ENCODE data around the gene HK2. TPM values are rescaled to one million over a fixed set of nuclear protein-coding genes. Genes with fewer than 3 reads are reported as not detected.
"Not testable (repeated sequence)": the region's sequence is repeated elsewhere in the genome, so short reads cannot be mapped to it uniquely, and the experiment has no call there.

HK2 gene
- total RNA-seq, 2 experiments from 2014 or later: 7.7 to 8.9 TPM

DNA sequence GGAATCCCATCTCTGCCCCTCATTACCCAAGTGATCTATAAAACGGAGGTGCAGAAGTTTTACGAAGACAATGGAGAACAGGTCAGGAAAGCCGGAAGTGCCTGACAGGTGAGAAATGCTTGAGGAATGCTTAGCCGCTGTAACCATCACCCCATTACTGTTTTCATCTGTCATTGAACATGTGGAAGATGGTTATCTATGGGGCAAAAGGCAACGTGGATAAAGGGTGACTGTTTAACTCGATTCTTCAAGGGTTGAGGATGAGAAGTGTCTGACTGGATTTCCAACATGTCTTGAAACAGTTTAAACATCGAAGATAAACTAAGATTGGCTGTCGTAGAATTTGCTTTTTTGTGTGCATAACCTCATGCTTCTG, 17.3 kb downstream of the HK2 start:
- ChIA-PET POLR2A (interaction anchor here (2.9 kb wide), 1 partner anchor 14 kb away, joined by 169 read pairs; the partner anchor contains the start of gene HK2), CTCF (interaction anchor here (2.3 to 4.9 kb wide), 2 partner anchors 15 to 25 kb away, joined by 7 to 35 read pairs; no protein-coding TSS in a partner anchor)
- H3K36me3 ChIP-seq (ENCODE audit: insufficient read depth, low read length): peaks cover 11% of the 10 kb centered on the region
- peaks cover 69% of the 10 kb centered on the region for H3K4me1 ChIP-seq (ENCODE audit: insufficient read depth, low read length)
- Mint-ChIP-seq H3K9me3 (no peaks in the 10 kb centered on the region), H3K4me1 (ENCODE audit: low read depth) (peaks cover 70% of the 10 kb centered on the region), H3K27me3 (no peaks in the 10 kb centered on the region), H3K27ac (peak overlapping the region; percentile 98), H3K36me3 (ENCODE audit: low read depth) (peaks cover 20% of the 10 kb centered on the region), H3K4me3 (no peak overlapping the region)
- DNase-seq (no peak), ATAC-seq (ENCODE audit: poor library complexity) (no peak)
- intact Hi-C loops (cut with DNase I, micrococcal nuclease): loop anchor here in 1 of 2 experiments (2.0 kb wide), 2 partner anchors 14 to 24 kb away; no protein-coding TSS in a partner anchor
- H3K4me3 ChIP-seq (ENCODE audit: low read length): no peak overlapping the region
- peak overlapping the region in 1 of 2 donors; percentile 90 for H3K27ac ChIP-seq (ENCODE audit: low read depth in 1 of 2, low read length in 2 of 2)
- no peak for TF ChIP-seq CTCF (IDR thresholded peaks at IDR 0.05)
- no peaks in the 10 kb centered on the region for H3K27me3 ChIP-seq (ENCODE audit: control insufficient read depth in 1 of 2, insufficient read depth in 2 of 2, low read length in 2 of 2)
- no peaks in the 10 kb centered on the region for H3K9me3 ChIP-seq (ENCODE audit: control insufficient read depth in 1 of 2, insufficient read depth in 1 of 2, low read length in 2 of 2)

DNA sequence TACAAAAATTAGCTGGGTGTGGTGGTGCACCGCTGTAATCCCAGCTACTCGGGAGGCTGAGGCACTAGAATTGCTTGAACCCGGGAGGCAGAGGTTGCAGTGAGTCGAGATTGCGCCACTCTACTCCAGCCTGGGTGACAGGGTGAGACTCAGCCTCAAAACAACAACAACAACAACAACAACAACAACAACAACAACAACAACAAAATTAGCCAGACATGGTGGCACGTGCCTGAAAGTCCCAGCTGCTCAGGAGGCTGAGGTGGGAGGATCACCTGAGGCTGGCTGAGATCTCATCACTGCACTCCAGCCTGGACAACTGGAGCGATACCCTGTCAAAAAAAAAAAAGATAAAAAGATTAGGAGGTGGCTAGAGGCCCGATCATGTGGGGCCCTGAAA, 19.4 kb downstream of the HK2 start:
- CTCF ChIA-PET: interaction anchor here (0.6 kb wide), 1 partner anchor 77 kb away, joined by 3 read pairs; no protein-coding TSS in a partner anchor
- peaks cover 16% of the 10 kb centered on the region for H3K36me3 ChIP-seq (ENCODE audit: insufficient read depth, low read length)
- POLR2A ChIA-PET: interaction anchor here (1.0 kb wide), 1 partner anchor 19 kb away, joined by 4 read pairs; no protein-coding TSS in a partner anchor
- H3K9me3 Mint-ChIP-seq; intact Hi-C loops (cut with DNase I, micrococcal nuclease); H3K27ac ChIP-seq (ENCODE audit: low read depth in 1 of 2, low read length in 2 of 2); H3K4me3 ChIP-seq (ENCODE audit: low read length); DNase-seq; H3K27me3 ChIP-seq (ENCODE audit: control insufficient read depth in 1 of 2, insufficient read depth in 2 of 2, low read length in 2 of 2); H3K9me3 ChIP-seq (ENCODE audit: control insufficient read depth in 1 of 2, insufficient read depth in 1 of 2, low read length in 2 of 2); H3K27ac Mint-ChIP-seq; H3K27me3 Mint-ChIP-seq; H3K4me3 Mint-ChIP-seq; ATAC-seq (ENCODE audit: poor library complexity): not testable (repeated sequence)
- Mint-ChIP-seq H3K36me3 (ENCODE audit: low read depth) (peaks cover 32% of the 10 kb centered on the region), H3K4me1 (ENCODE audit: low read depth) (peaks cover 52% of the 10 kb centered on the region)
- peaks cover 48% of the 10 kb centered on the region for H3K4me1 ChIP-seq (ENCODE audit: insufficient read depth, low read length)

DNA sequence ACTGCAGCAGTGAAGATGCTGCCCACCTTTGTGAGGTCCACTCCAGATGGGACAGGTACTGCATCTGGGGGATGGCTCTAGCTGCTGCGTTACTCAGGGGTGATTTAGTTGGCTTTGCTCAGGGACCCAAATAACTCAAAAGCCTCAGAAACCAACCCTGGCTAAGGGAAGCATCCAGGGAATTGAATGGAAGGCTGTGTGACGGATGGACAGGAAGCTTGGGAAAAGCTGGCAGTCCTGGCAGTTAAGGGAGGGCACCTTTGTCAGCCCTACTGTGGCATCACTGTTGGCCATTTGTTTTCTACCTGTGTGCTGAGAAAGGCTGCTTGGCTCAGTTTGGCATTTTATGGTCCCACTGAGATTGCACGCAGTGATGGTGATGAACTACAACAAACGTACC, 20.5 kb downstream of the HK2 start:
- no peak for DNase-seq
- ATAC-seq (ENCODE audit: poor library complexity): no peak
- Mint-ChIP-seq H3K4me1 (ENCODE audit: low read depth) (peaks cover 42% of the 10 kb centered on the region), H3K9me3 (no peaks in the 10 kb centered on the region), H3K27ac (no peak overlapping the region), H3K36me3 (ENCODE audit: low read depth) (peaks cover 33% of the 10 kb centered on the region), H3K27me3 (no peaks in the 10 kb centered on the region), H3K4me3 (no peak overlapping the region)
- TF ChIP-seq CTCF (IDR thresholded peaks at IDR 0.05): no peak
- peaks cover 38% of the 10 kb centered on the region for H3K4me1 ChIP-seq (ENCODE audit: insufficient read depth, low read length)
- H3K27ac ChIP-seq (ENCODE audit: low read depth in 1 of 2, low read length in 2 of 2): no peak overlapping the region
- H3K27me3 ChIP-seq (ENCODE audit: control insufficient read depth in 1 of 2, insufficient read depth in 2 of 2, low read length in 2 of 2): no peaks in the 10 kb centered on the region
- intact Hi-C loops (cut with DNase I, micrococcal nuclease): no loop called here
- H3K4me3 ChIP-seq (ENCODE audit: low read length): no peak overlapping the region
- no peaks in the 10 kb centered on the region for H3K9me3 ChIP-seq (ENCODE audit: control insufficient read depth in 1 of 2, insufficient read depth in 1 of 2, low read length in 2 of 2)
- H3K36me3 ChIP-seq (ENCODE audit: insufficient read depth, low read length): peaks cover 16% of the 10 kb centered on the region
- POLR2A ChIA-PET: no interaction called here
- CTCF ChIA-PET: no interaction called here

DNA sequence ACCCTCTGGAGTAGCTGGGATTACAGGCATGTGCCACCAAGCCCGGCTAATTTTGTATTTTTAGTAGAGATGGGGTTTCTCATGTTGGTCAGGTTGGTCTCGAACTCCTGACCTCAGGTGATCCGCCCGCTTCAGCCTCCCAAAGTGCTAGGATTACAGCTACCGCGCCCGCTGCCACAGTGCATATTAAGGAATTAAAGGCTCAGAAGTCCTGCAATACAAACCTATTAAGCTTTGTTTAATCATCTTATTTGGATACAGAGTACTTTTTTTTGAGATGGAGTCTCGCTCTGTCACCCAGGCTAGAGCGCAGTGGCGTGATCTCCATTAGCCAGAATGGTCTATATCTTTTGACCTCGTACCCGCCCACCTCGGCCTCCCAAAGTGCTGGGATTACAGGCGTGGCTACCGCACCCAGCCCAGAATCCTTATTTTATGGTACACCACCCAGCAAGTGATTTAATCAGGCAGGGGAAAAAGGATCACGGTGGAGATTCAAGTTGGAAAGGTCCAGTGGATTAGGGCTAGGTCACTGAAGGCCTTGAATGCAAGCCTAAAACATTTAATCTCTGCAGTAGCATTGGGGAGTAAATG, 21.3 kb downstream of the HK2 start:
- peaks cover 16% of the 10 kb centered on the region for H3K36me3 ChIP-seq (ENCODE audit: insufficient read depth, low read length)
- H3K27me3 Mint-ChIP-seq; DNase-seq; H3K9me3 Mint-ChIP-seq; H3K4me3 ChIP-seq (ENCODE audit: low read length); ATAC-seq (ENCODE audit: poor library complexity); intact Hi-C loops (cut with DNase I, micrococcal nuclease); H3K27me3 ChIP-seq (ENCODE audit: control insufficient read depth in 1 of 2, insufficient read depth in 2 of 2, low read length in 2 of 2); H3K9me3 ChIP-seq (ENCODE audit: control insufficient read depth in 1 of 2, insufficient read depth in 1 of 2, low read length in 2 of 2); H3K4me3 Mint-ChIP-seq; H3K27ac ChIP-seq (ENCODE audit: low read depth in 1 of 2, low read length in 2 of 2); CTCF ChIA-PET: not testable (repeated sequence)
- peaks cover 33% of the 10 kb centered on the region for H3K36me3 Mint-ChIP-seq (ENCODE audit: low read depth)
- H3K4me1 Mint-ChIP-seq (ENCODE audit: low read depth): peaks cover 34% of the 10 kb centered on the region
- peak overlapping the region; percentile 41 for H3K27ac Mint-ChIP-seq
- POLR2A ChIA-PET: interaction anchor here (1.3 kb wide), 1 partner anchor 11 kb away, joined by 3 read pairs; no protein-coding TSS in a partner anchor
- peaks cover 30% of the 10 kb centered on the region for H3K4me1 ChIP-seq (ENCODE audit: insufficient read depth, low read length)

Data from CD4-positive, alpha-beta T cell (primary cell).